GM23248 (cell line): ENCODE results near the gene TRA2B.

Experiments
- EZH2 ChIP-seq: fragments of 200-600 bp; sonication (generic); IDR thresholded peaks from 2 replicates; pipeline ENCODE4 v1.6.1; 2018; ENCODE audit warnings: antibody characterized with exemption, mild to moderate bottlenecking; ENCODE audit not compliant: insufficient read depth, poor library complexity, severe bottlenecking
- EZH2phosphoT487 ChIP-seq: fragments of 200-600 bp; sonication (generic); IDR thresholded peaks from 2 replicates; pipeline ENCODE4 v1.6.1; 2018; ENCODE audit warnings: antibody characterized with exemption, moderate library complexity, mild to moderate bottlenecking, low read depth; ENCODE audit not compliant: insufficient read depth

GRCh38 chr3:185982632-185983031 lies 44.8 kb upstream of the TRA2B start:
- TF ChIP-seq EZH2phosphoT487 (no peak), EZH2 (no peak)
